Heart left ventricle (tissue), 16 donors: ENCODE measurements around the gene STARD9. TPM values are rescaled to one million over a fixed set of nuclear protein-coding genes. Genes with fewer than 3 reads are reported as not detected.

Experiments
- ATAC-seq, 4 donors: fragments of 200-7000 bp; cut with Tn5 transposase; one replicate each; pipeline ENCODE4 v1.9.1; 2020 to 2022; ENCODE audit warnings: moderate library complexity in 4 of 4, mild to moderate bottlenecking in 3 of 4, moderate number of reproducible peaks in 1 of 4
- DNase-seq, 5 donors: peaks; one replicate each; pipeline ENCODE4 v3.0.0-alpha.2; 2020
- H3K27ac ChIP-seq, 12 donors: fragments of 200-600 bp; sonication (generic) in 4 of 12; one replicate each; pipeline versions ENCODE4 v1.5.0 to v1.8.0; 2016 to 2022; ENCODE audit warnings: mild to moderate bottlenecking in 2 of 12
- H3K27me3 ChIP-seq, 9 donors: fragments of 200-600 bp; sonication (generic) in 2 of 9; one replicate each; pipeline versions ENCODE4 v1.5.1 to v1.8.0; 2016 to 2022; ENCODE audit warnings: mild to moderate bottlenecking in 3 of 9
- H3K36me3 ChIP-seq, 9 donors: fragments of 200-600 bp; sonication (generic) in 2 of 9; one replicate each; pipeline versions ENCODE4 v1.5.0 to v1.8.0; 2018 to 2022; ENCODE audit warnings: mild to moderate bottlenecking in 2 of 9
- H3K4me1 ChIP-seq, 12 donors: fragments of 200-600 bp; sonication (generic) in 4 of 12; one replicate each; pipeline versions ENCODE4 v1.5.0 to v1.8.0; 2016 to 2022; ENCODE audit warnings: mild to moderate bottlenecking in 3 of 12
- H3K4me3 ChIP-seq, 12 donors: fragments of 200-600 bp; sonication (generic) in 4 of 12; one replicate each; pipeline versions ENCODE4 v1.5.0 to v1.8.0; 2017 to 2022; ENCODE audit warnings: mild to moderate bottlenecking in 9 of 12, moderate library complexity in 4 of 12
- H3K9me3 ChIP-seq, 12 donors: fragments of 200-600 bp; sonication (generic) in 4 of 12; one replicate each; pipeline versions ENCODE4 v1.5.0 to v1.8.0; 2016 to 2022; ENCODE audit warnings: mild to moderate bottlenecking in 1 of 12
- CTCF ChIP-seq, 12 donors: fragments of 200-600 bp; sonication (generic) in 4 of 12; IDR thresholded peaks; one replicate each; pipeline versions ENCODE4 v1.5.0 to v1.8.0; 2018 to 2022; ENCODE audit warnings: antibody characterized with exemption in 12 of 12, mild to moderate bottlenecking in 5 of 12
- POLR2A ChIP-seq, 2 donors: fragments of 450-650 bp; IDR thresholded peaks; one replicate each; pipeline ENCODE4 v1.6.1; 2017; ENCODE audit warnings: antibody characterized with exemption in 2 of 2, mild to moderate bottlenecking in 2 of 2, moderate library complexity in 2 of 2
- WGBS, 4 donors: extraction: QIAGEN DNeasy Blood & Tissue Kit in 2 of 4; methylation state at CpG; one replicate each; pipeline versions ENCODE4 v1.1.5 to v1.1.7; 2013 to 2018; 5-methylcytosine and 5-hydroxymethylcytosine counted together
- intact Hi-C, 10 donors: fragments of 100-400 bp; cut with DNase I; formaldehyde crosslinking; loops; one replicate each; pipeline versions ENCODE4 v1.11.1 to v1.14.2; 2022
- polyA plus RNA-seq, 2 donors: library from polyadenylated mRNA; stranded (reverse); fragments of 200-250 nt; gene quantifications; one replicate each; pipeline ENCODE4 v1.2.3, GENCODE V29; 2013
- total RNA-seq, 9 donors: library from RNA; depleted of rRNA in 2 of 9; stranded (reverse); fragments of >200 nt in 2 of 9; fragmentation: NEBNext Ultra II Directional in 3 of 9; extraction: Animal tissue kit (Norgen Biotek cat#: 25700) in 3 of 9; gene quantifications; one replicate each; pipeline versions ENCODE4 v1.1.0 to v1.2.4, GENCODE V29; 2016 to 2023
- donor health status: ischemic (EF 13 %, LVEDD 7.1; RV severe dilation, severe dysfunction).
- donor health status: healthy with polysubstance abuse.
- donor health status: DM: no; HTN: yes; CAD: no.
- donor health status: DM: no; HTN: no; CAD: no.
- donor health status: ischemic (EF 25% LVEDD 6.9; RV normal size, moderate dysfunction).
- donor health status: ischemic (EF 25% LVEDD 5.7; RV mildly dilated, moderate dysfunction).
- donor health status: healthy.
- donor health status: DM: yes; HTN: yes; CAD: no.
- donor health status: ischemic (EF 35%, LVEDD 5.7; RV mildly dilated, moderate dysfunction).
- donor health status: nonischemic (EF 11% LVEDD 7.7; RV severe dilation, severe dysfunction).
- donor health status: DM: yes; HTN: yes; CAD: no.
- donor health status: PGD.
- donor health status: ischemic (EF 29% LVEDD 5.4; RV normal size, mild dysfunction).
- donor health status: nonischemic (EF 23%, LVEDD 6.1; RV moderate dilation, normal function).

STARD9 gene
- total and polyA plus RNA-seq, 11 donors: 3.7 to 11.1 (median 8.0) TPM

GRCh38 chr15:42640109-42640508 is 64.7 kb downstream of the STARD9 start:
- ATAC-seq (no peak), DNase-seq (no peak)
- no peak overlapping the region for H3K4me3 ChIP-seq
- WGBS, 4 donors: 97 to 100% (median 99%) methylated on average over 4 of the region's 4 CpGs
- H3K9me3 ChIP-seq: no peaks in the 10 kb centered on the region
- H3K27me3 ChIP-seq: no peaks in the 10 kb centered on the region
- H3K4me1 ChIP-seq: no peaks in the 10 kb centered on the region
- intact Hi-C loops: loop anchor here in 3 of 10 donors (10.0 kb wide), 3 partner anchors 55 to 85 kb away; partner anchors contain the start of gene STARD9 (in 1 of the 3)
- H3K36me3 ChIP-seq: peaks cover 0 to 95% (median 52%) of the 10 kb centered on the region in 9 donors
- no peak for TF ChIP-seq CTCF (IDR thresholded peaks at IDR 0.05)
- TF ChIP-seq POLR2A (IDR thresholded peaks at IDR 0.05): no peak
- H3K27ac ChIP-seq: no peak overlapping the region

GRCh38 chr15:42650208-42651066 is 75.0 kb downstream of the STARD9 start:
- intact Hi-C loops: loop anchor here in 9 of 10 donors (1.0 to 10.0 kb wide), 7 partner anchors 73 to 106 kb away; partner anchors contain the start of genes HAUS2 (in 8 of the 9), LRRC57 (in 8 of the 9) and STARD9 (in 2 of the 9)
- H3K27me3 ChIP-seq: no peaks in the 10 kb centered on the region
- H3K9me3 ChIP-seq: no peaks in the 10 kb centered on the region
- DNase-seq (peak in 4 of 5 donors; percentile 47 to 58 (median 55)), ATAC-seq (peak; percentile 87 to 98 (median 95))
- peaks cover 0 to 16% (median 2%) of the 10 kb centered on the region in 12 donors for H3K4me1 ChIP-seq
- TF ChIP-seq POLR2A (IDR thresholded peaks at IDR 0.05): no peak
- TF ChIP-seq CTCF (IDR thresholded peaks at IDR 0.05): peak; percentile 66 to 92 (median 82)
- peaks cover 0 to 50% (median 13%) of the 10 kb centered on the region in 9 donors for H3K36me3 ChIP-seq
- H3K27ac ChIP-seq: no peak overlapping the region
- H3K4me3 ChIP-seq: no peak overlapping the region
- WGBS, 4 donors: 47 to 59% (median 54%) methylated on average over 5 of the region's 5 CpGs

- Histone ChIP-seq H3K4me1 (no peaks in the 10 kb centered on the region), H3K27me3 (no peaks in the 10 kb centered on the region), H3K27ac (no peak overlapping the region), H3K4me3 (no peak overlapping the region), H3K9me3 (no peaks in the 10 kb centered on the region), H3K36me3 (peaks cover 0 to 100% (median 69%) of the 10 kb centered on the region in 9 donors)
- intact Hi-C loops: no loop called here
- DNase-seq (no peak), ATAC-seq (no peak)
- 88 to 94% (median 92%) methylated on average over 3 of the region's 3 CpGs for WGBS, 4 donors
- TF ChIP-seq POLR2A (IDR thresholded peaks at IDR 0.05) (no peak), CTCF (IDR thresholded peaks at IDR 0.05) (no peak)
Observed at GRCh38 chr15:42665827-42666226, 90.4 kb downstream of the STARD9 start.

- H3K36me3 ChIP-seq: peaks cover 0 to 100% (median 63%) of the 10 kb centered on the region in 9 donors
- WGBS, 4 donors: 91 to 99% (median 94%) methylated on average over 1 of the region's 1 CpG
Observed at GRCh38 chr15:42667855-42668254, 92.4 kb downstream of the STARD9 start.

More at GRCh38 chr15:42667855-42668254, 92.4 kb downstream of the STARD9 start:
- TF ChIP-seq POLR2A (IDR thresholded peaks at IDR 0.05): no peak
- TF ChIP-seq CTCF (IDR thresholded peaks at IDR 0.05): no peak
- no peak overlapping the region for H3K4me3 ChIP-seq
- ATAC-seq: no peak
- no peak for DNase-seq
- no peaks in the 10 kb centered on the region for H3K27me3 ChIP-seq
- H3K27ac ChIP-seq: no peak overlapping the region
- no peaks in the 10 kb centered on the region for H3K4me1 ChIP-seq
- intact Hi-C loops: no loop called here
- H3K9me3 ChIP-seq: no peaks in the 10 kb centered on the region
